ENCODE results near the gene SLC22A5. TPM values are rescaled to one million over a fixed set of nuclear protein-coding genes. Genes with fewer than 3 reads are reported as not detected.

The SLC22A5 gene
- total RNA-seq, 2 experiments from 2014 or later, result 0.36 to 0.88 TPM

DNA sequence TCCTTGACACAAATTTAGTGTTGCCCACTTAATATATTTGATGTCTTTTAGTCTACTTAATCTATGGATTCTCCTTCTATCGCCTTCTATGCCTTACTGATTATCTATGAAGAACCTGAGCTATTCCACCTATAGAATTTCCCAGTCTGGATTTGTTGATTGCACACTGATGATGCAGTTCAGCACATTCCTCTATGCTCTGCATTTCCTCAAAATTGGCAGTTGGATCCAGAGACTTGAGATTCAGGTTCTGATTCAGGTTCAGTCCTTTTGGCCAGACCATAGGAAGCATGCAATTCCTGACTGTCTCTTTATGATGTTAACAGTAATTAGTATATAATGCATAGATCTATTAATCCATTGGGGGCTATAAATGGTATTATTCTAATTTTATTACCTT, 13.8 kb downstream of the SLC22A5 start:
- POLR2A ChIA-PET, result interaction anchor here (0.6 to 1.0 kb wide), 2 partner anchors 508 to 1054 kb away, joined by 3 to 7 read pairs; no protein-coding TSS in a partner anchor
- no peaks in the 10 kb centered on the region for H3K9me2 ChIP-seq (ENCODE audit: insufficient read depth, low read length)
- peaks cover 19% of the 10 kb centered on the region for H3K4me1 ChIP-seq (ENCODE audit: insufficient read depth, low read length, poor library complexity, severe bottlenecking)
- intact Hi-C loops (cut with micrococcal nuclease; ENCODE audit: unreplicated experiment), result loop anchor here (10.0 kb wide), 1 partner anchor 352 kb away; the partner anchor contains the start of gene KIF3A
- CTCF ChIA-PET (ENCODE audit: unreplicated experiment), result no interaction called here
- H3K4me2 ChIP-seq (ENCODE audit: low read length), result no peak overlapping the region
- H3K4me3 ChIP-seq (ENCODE audit: low read depth, low read length, poor library complexity, severe bottlenecking), result no peak overlapping the region
- H3K79me2 ChIP-seq (ENCODE audit: insufficient read depth, low read depth, low read length), result no peaks in the 10 kb centered on the region
- no peaks in the 10 kb centered on the region for H3K36me3 ChIP-seq (ENCODE audit: insufficient read depth, low read length)
- H3K27ac ChIP-seq (ENCODE audit: low read depth, low read length, poor library complexity, severe bottlenecking), result no peak overlapping the region
- no peaks in the 10 kb centered on the region for H4K20me1 ChIP-seq (ENCODE audit: insufficient read depth, low read length)
- no TSS peak for BruUV-seq (replicated peaks)
- no peak overlapping the region for H2AFZ ChIP-seq (ENCODE audit: low read length)
- no peaks in the 10 kb centered on the region for H3K9me3 ChIP-seq (ENCODE audit: low read length)
- DNase-seq (ENCODE audit: low spot score), result no peak
- TF ChIP-seq, protein P1, sequence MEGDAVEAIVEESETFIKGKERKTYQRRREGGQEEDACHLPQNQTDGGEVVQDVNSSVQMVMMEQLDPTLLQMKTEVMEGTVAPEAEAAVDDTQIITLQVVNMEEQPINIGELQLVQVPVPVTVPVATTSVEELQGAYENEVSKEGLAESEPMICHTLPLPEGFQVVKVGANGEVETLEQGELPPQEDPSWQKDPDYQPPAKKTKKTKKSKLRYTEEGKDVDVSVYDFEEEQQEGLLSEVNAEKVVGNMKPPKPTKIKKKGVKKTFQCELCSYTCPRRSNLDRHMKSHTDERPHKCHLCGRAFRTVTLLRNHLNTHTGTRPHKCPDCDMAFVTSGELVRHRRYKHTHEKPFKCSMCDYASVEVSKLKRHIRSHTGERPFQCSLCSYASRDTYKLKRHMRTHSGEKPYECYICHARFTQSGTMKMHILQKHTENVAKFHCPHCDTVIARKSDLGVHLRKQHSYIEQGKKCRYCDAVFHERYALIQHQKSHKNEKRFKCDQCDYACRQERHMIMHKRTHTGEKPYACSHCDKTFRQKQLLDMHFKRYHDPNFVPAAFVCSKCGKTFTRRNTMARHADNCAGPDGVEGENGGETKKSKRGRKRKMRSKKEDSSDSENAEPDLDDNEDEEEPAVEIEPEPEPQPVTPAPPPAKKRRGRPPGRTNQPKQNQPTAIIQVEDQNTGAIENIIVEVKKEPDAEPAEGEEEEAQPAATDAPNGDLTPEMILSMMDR (conservative IDR thresholded peaks at IDR 0.05; ENCODE audit: low read length), result no peak
- TF ChIP-seq EZH2phosphoT487 (IDR thresholded peaks at IDR 0.05; ENCODE audit: borderline replicate concordance, low read depth, low read length), result no peak

DNA sequence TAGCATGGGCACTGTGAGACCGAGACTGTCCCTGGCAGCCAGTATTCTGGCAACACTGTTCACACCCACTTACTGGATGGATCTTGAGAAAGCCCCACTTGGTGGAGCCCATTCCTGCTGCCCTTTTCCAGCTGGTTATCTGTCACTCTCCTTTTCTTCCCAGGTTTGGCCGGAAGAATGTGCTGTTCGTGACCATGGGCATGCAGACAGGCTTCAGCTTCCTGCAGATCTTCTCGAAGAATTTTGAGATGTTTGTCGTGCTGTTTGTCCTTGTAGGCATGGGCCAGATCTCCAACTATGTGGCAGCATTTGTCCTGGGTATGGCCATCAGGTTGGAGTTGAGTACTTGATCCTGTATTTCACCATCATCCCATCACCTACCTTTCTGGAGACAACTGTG, 14.5 kb downstream of the SLC22A5 start:
- no peak overlapping the region for H2AFZ ChIP-seq (ENCODE audit: low read length)
- no peak for TF ChIP-seq EZH2phosphoT487 (IDR thresholded peaks at IDR 0.05; ENCODE audit: borderline replicate concordance, low read depth, low read length)
- TF ChIP-seq, protein P1 (conservative IDR thresholded peaks at IDR 0.05; ENCODE audit: low read length), result no peak
- no peaks in the 10 kb centered on the region for H3K79me2 ChIP-seq (ENCODE audit: insufficient read depth, low read depth, low read length)
- ChIA-PET POLR2A (no interaction called here), CTCF (ENCODE audit: unreplicated experiment) (no interaction called here)
- no peaks in the 10 kb centered on the region for H3K9me2 ChIP-seq (ENCODE audit: insufficient read depth, low read length)
- peaks cover 19% of the 10 kb centered on the region for H3K4me1 ChIP-seq (ENCODE audit: insufficient read depth, low read length, poor library complexity, severe bottlenecking)
- H3K36me3 ChIP-seq (ENCODE audit: insufficient read depth, low read length), result no peaks in the 10 kb centered on the region
- no peaks in the 10 kb centered on the region for H4K20me1 ChIP-seq (ENCODE audit: insufficient read depth, low read length)
- H3K9me3 ChIP-seq (ENCODE audit: low read length), result no peaks in the 10 kb centered on the region
- DNase-seq (ENCODE audit: low spot score), result no peak
- intact Hi-C loops (cut with micrococcal nuclease; ENCODE audit: unreplicated experiment), result loop anchor here (10.0 kb wide), 1 partner anchor 351 kb away; the partner anchor contains the start of gene KIF3A
- no peak overlapping the region for H3K4me3 ChIP-seq (ENCODE audit: low read depth, low read length, poor library complexity, severe bottlenecking)
- H3K4me2 ChIP-seq (ENCODE audit: low read length), result no peak overlapping the region
- H3K27ac ChIP-seq (ENCODE audit: low read depth, low read length, poor library complexity, severe bottlenecking), result no peak overlapping the region
- BruUV-seq (replicated peaks), result no TSS peak

DNA sequence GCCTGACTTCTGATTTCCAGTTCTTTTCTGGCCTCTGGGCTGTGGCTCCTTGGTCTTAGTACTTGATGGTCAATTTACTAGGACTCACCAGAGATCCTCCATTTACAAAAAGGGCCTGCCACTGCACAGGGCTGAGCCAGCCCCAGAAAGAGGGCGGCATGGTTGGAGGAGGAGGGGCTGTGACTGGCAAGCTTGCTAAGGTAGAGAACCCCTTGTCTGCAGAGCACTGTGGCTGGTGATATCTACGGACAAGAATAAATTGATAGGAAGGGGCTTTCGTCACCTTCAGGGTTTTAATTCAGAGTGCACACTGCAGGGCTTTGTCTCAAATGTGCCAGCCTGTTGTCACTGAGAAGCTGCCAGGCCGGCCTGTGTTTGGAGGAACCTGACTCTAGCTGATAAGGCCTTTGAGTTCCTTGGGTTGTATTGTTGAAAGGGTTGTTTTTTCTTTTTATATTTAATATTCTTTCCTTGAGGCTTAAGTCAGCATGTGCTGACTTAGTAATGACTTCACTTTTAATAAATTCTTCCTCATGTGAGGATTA, 15.1 kb downstream of the SLC22A5 start:
- BruUV-seq (replicated peaks), result no TSS peak
- Histone ChIP-seq H3K9me3 (ENCODE audit: low read length) (no peaks in the 10 kb centered on the region), H3K27ac (ENCODE audit: low read depth, low read length, poor library complexity, severe bottlenecking) (no peak overlapping the region), H3K36me3 (ENCODE audit: insufficient read depth, low read length) (no peaks in the 10 kb centered on the region), H3K4me3 (ENCODE audit: low read depth, low read length, poor library complexity, severe bottlenecking) (no peak overlapping the region), H2AFZ (ENCODE audit: low read length) (peak overlapping the region; percentile 94; the same call in 1 of the 2 replicates), H3K4me1 (ENCODE audit: insufficient read depth, low read length, poor library complexity, severe bottlenecking) (peaks cover 19% of the 10 kb centered on the region), H4K20me1 (ENCODE audit: insufficient read depth, low read length) (no peaks in the 10 kb centered on the region), H3K9me2 (ENCODE audit: insufficient read depth, low read length) (no peaks in the 10 kb centered on the region), H3K4me2 (ENCODE audit: low read length) (no peak overlapping the region), H3K79me2 (ENCODE audit: insufficient read depth, low read depth, low read length) (no peaks in the 10 kb centered on the region)
- TF ChIP-seq, protein P1 (conservative IDR thresholded peaks at IDR 0.05; ENCODE audit: low read length), result no peak
- TF ChIP-seq EZH2phosphoT487 (IDR thresholded peaks at IDR 0.05; ENCODE audit: borderline replicate concordance, low read depth, low read length), result no peak
- DNase-seq (ENCODE audit: low spot score), result no peak
- CTCF ChIA-PET (ENCODE audit: unreplicated experiment), result interaction anchor here (2.9 kb wide), 1 partner anchor 118 kb away, joined by 38 read pairs; no protein-coding TSS in a partner anchor
- POLR2A ChIA-PET, result no interaction called here
- intact Hi-C loops (cut with micrococcal nuclease; ENCODE audit: unreplicated experiment), result loop anchor here (1.0 to 10.0 kb wide), 7 partner anchors 204 to 483 kb away; partner anchors contain the start of genes GDF9, KIF3A and UQCRQ

All from OCI-LY7 (cell line).